AG04449 (cell line): Measurements from ENCODE around the gene TAF8.
"Not testable (repeated sequence)": the region's sequence is repeated elsewhere in the genome, so short reads cannot be mapped to it uniquely, and the experiment has no call there.

Experiments used
- CTCF ChIA-PET: fragments of 350-600 bp; formaldehyde crosslinking; extraction: SDS; loops from one replicate; lab custom pipeline; 2021; ENCODE audit warnings: antibody characterized with exemption; lab: Yijun Ruan, JAX
- POLR2A ChIA-PET: fragments of 400-600, 350-600 bp; formaldehyde crosslinking; extraction: SDS; loops from one replicate; lab custom pipeline; 2020; ENCODE audit warnings: antibody characterized with exemption, inconsistent platforms; lab: Yijun Ruan, JAX
- DNase-seq: peaks from one replicate; pipeline ENCODE4 v3.0.0-alpha.2; 2010; ENCODE audit warnings: low read depth, low spot score
- H3K4me3 ChIP-seq: 2 replicates; pipeline ENCODE4 v1.5.1; 2011; ENCODE audit warnings: low read depth, mild to moderate bottlenecking, control low read depth, low read length
- CTCF ChIP-seq: IDR thresholded peaks from one replicate; pipeline ENCODE4 v1.5.1; 2011; ENCODE audit warnings: mild to moderate bottlenecking, moderate library complexity, low read length, control low read depth, inconsistent platforms; ENCODE audit not compliant: insufficient read depth; ENCODE audit errors: missing control alignments

The TAF8 gene

GRCh38 chr6:42050297-42051267 lies at the start of gene TAF8:
Gene TAF8, plus strand, starts transcription at chr6:42050524. Its CDS starts 18 bp downstream, at chr6:42050542.
- CTCF ChIA-PET = interaction anchor here (0.7 to 18.7 kb wide), 14 partner anchors 10 to 448 kb away, joined by 3 to 514 read pairs (median 4); partner anchors contain the start of genes BYSL, FRS3, MED20 and PRICKLE4
- TF ChIP-seq CTCF = no peak
- H3K4me3 ChIP-seq = peak within 1 kb of the TSS; percentile 81
- DNase-seq = peak; percentile 59
- POLR2A ChIA-PET = interaction anchor here (0.5 to 2.1 kb wide), 4 partner anchors 129 to 602 kb away, joined by 3 to 9 read pairs (median 4); partner anchors contain the start of genes BYSL, MED20 and TOMM6

GRCh38 chr6:42001506-42001905 lies 48.8 kb upstream of the TAF8 start:
- no peak for TF ChIP-seq CTCF
- H3K4me3 ChIP-seq = no peak overlapping the region
- CTCF ChIA-PET = interaction anchor here (0.7 kb wide), 1 partner anchor 26 kb away, joined by 3 read pairs; no protein-coding TSS in a partner anchor
- POLR2A ChIA-PET = no interaction called here
- no peak for DNase-seq

- H3K4me3 ChIP-seq, POLR2A ChIA-PET, CTCF ChIA-PET, DNase-seq: not testable (repeated sequence)
Measured at GRCh38 chr6:42003658-42004057, 46.7 kb upstream of the TAF8 start.

GRCh38 chr6:42007286-42008137 lies 42.8 kb upstream of the TAF8 start:
- TF ChIP-seq CTCF = no peak
- no peak overlapping the region for H3K4me3 ChIP-seq
- DNase-seq = no peak
- POLR2A ChIA-PET = no interaction called here
- CTCF ChIA-PET = interaction anchor here (1.9 to 2.1 kb wide), 2 partner anchors 86 to 221 kb away, joined by 4 to 5 read pairs; partner anchors contain the start of genes BYSL and MED20

GRCh38 chr6:42008138-42008528 lies 42.2 kb upstream of the TAF8 start:
- CTCF ChIA-PET = interaction anchor here (1.9 to 2.1 kb wide), 2 partner anchors 87 to 221 kb away, joined by 4 to 5 read pairs; partner anchors contain the start of genes BYSL and MED20
- H3K4me3 ChIP-seq, DNase-seq, POLR2A ChIA-PET: not testable (repeated sequence)

- no peak for DNase-seq
- ChIA-PET CTCF (interaction anchor here (0.7 kb wide), 1 partner anchor 34 kb away, joined by 3 read pairs; no protein-coding TSS in a partner anchor), POLR2A (no interaction called here)
- TF ChIP-seq CTCF = no peak
- no peak overlapping the region for H3K4me3 ChIP-seq
Measured at GRCh38 chr6:42009844-42010184, 40.5 kb upstream of the TAF8 start.
